OCI-M2 (cell line): ENCODE measurements around the gene EYS.

Source experiments
- DNase-seq: peaks from one replicate; lab custom pipeline; 2025; ENCODE audit not compliant: unreplicated experiment; lab: John Stamatoyannopoulos, UW

The EYS gene

DNA sequence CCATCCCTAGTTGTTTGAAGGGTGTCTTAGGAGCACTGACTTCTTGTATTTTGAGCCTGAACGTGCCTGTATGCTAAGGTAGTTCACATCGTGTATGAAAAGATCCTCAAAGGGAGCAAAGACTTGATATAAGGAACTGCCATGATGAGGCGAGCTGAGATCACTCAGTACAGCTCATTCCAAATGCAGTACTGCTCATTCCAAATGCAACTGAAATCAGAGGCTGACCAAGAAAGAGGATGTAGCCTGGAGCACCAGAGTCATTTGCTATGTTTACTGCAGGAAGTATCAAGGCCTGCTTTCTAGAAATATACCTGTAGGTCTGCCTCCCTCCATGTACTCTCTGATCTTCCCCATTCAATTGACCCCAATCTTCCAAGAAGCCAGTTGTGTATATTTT, 832.2 kb downstream of the EYS start:
- no peak for DNase-seq

DNA sequence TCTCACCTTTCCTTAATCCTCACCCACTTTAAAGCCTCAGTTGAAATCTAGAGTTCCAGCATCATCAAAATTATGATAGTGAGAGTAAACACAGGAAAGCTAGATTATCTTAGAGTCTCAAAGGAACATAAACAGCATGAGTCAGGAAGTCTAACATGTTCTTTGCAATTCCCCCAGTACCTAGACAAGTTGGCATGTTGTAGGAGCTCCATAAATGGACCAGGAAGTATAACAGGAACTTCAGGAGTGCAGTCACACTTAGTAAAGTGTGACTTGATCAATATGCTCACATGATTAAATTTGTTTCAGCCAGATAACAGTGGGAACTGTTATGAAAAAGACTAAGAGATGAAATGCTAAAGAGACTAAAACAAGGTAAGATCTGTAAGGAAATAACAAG, 834.4 kb downstream of the EYS start:
- no peak for DNase-seq

DNA sequence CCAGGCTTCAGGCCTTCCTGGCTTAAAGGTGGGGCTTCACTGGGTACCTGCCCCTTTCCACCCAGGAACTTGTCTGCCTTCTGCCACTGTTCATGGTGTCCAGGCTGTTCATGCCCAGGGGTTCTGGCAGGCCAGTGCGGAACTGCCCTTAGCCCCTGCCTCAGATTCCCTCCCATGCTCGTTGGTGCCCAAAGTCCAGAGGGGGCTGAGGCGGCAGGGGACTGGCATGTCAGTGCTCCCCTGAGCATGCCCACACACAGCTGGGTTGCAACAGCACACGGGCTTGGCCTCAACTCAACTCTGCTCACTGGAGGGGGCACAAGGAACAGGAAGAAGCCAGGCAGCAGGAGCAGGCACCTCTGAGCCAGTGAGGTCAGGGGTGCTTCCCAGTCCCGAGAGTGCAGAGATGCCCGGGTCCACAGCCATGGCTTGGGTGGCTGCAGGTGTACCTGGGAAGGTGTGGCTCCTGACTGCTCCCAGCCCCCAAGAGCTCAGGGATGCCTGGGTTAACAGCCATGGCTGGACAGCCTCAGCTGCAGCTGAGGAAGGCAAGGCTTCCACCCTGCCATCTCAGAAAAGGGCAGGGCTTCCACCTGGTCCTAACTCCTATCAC, 845.9 kb downstream of the EYS start:
- DNase-seq: no peak

DNA sequence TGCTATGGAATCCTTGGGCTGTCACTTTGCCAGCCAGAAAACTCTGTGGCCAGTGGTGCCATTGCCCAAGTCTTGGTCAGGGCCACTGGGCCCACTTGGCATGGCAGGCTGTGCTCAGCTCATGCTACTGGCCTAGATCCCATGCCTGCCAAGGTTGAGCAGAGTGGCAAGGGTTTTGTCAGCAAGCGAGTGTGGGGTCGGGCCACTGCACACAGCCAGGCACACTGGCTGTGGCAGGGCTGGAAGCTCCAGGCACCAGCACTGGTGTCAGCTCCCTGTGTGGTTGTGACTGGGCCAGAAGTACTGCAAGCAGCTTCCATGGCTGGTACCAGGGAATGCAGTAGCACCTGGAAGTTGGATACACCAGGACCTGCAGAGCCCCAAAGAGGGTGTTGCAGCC, 846.8 kb downstream of the EYS start:
- DNase-seq: no peak

DNA sequence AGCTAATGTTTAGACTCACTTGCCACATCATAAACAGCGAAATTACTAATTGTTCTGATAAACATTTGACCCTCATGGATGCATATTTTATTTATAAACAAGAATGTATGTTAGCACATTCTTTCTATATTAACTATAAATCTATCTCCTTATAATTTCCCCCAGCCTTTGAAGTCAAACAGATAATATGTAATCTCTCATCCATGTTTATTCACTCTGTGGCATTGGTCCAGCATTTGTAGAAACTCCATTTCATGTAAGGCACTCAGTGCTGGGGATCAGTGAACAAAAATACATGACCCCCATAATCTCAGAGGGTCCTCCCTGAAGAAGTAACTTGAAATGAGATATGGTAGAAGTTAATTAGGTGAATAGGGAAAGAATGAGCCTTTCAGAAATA, 856.9 kb downstream of the EYS start:
- no peak for DNase-seq

DNA sequence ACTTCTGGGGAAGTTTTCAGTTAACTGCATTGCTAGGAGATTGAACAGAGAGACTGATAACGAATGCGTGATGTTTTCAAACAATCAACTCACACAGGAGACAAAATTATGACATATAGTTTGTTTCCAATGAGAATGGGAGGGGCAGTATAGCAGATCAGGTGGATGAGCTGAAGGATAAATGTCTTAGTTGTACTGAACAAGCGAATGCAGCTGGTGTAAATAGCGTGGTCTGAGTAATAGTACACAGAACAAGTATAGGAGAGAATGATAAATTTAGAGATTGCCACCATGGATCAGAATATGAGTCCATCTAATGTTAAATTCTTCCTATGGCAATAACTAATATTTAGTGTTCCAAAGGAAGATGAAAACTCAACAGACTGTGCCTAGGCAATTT, 858.6 kb downstream of the EYS start:
- no peak for DNase-seq

GRCh38 chr6:64847396-64847795, 859.6 kb downstream of the EYS start:
- no peak for DNase-seq

DNA sequence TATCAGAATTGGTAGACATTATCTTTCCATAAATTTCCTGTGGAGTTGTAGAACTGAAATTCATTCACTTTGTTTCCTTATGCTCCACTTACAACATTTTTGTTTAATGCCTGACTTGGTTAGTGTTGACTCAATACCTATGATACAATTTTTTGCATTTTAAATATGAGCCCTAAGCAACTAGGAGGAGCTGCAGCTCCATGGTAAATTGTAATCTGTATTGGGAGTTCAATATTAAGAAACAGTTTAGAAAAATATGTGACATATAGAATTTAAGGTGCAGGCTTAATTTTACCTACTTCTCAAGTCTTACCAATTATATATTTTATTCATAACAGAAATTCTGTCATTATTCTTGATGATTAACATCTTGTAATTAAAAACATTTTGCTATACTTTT, 868.3 kb downstream of the EYS start:
- no peak for DNase-seq

DNA sequence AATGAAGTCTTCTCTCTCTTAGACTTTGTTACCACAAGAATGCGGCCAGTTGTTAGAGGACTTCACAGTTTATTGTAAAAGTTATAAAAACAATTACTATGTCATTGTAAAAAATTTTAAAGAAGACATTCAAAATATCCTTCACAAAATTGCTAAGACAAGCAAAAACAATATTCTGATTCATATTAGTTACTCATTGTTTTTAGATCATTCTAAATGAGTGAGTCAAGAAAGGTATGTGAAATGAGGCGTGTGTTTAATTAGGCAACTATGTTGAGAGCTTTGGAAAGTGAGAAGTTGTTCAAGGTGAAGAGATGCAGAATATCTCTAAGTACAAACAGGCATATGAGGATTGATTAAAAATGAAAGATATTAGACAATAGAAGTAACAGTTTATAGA, 875.3 kb downstream of the EYS start:
- DNase-seq: no peak

- no peak for DNase-seq
Observed at GRCh38 chr6:64817525-64817924, 889.5 kb downstream of the EYS start.

GRCh38 chr6:64815718-64816117, 891.3 kb downstream of the EYS start:
- no peak for DNase-seq

- no peak for DNase-seq
Observed at GRCh38 chr6:64812138-64812537, 894.9 kb downstream of the EYS start.

GRCh38 chr6:64811119-64811518, 895.9 kb downstream of the EYS start:
- no peak for DNase-seq

DNA sequence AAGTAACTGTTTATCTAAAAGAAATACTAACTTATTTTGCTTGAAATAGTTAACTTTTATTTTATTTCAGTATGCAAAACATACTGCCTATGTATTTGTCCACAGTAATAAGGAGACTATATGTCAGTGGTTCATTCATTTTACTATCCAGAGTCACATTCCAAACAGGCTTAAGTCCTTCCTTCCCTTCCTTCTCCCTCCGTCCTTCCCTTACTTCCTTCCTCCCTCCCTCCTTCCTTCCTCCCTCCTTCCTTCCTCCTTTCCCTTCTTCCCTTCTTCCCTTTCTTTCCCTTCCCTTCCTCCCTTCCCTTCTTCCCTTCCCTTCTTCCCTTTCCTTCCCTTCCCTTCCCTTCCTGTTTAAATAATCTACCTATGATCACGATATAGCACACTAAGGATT, 899.2 kb downstream of the EYS start:
- DNase-seq: no peak

GRCh38 chr6:64803470-64804166, 903.4 kb downstream of the EYS start:
- DNase-seq: no peak

DNA sequence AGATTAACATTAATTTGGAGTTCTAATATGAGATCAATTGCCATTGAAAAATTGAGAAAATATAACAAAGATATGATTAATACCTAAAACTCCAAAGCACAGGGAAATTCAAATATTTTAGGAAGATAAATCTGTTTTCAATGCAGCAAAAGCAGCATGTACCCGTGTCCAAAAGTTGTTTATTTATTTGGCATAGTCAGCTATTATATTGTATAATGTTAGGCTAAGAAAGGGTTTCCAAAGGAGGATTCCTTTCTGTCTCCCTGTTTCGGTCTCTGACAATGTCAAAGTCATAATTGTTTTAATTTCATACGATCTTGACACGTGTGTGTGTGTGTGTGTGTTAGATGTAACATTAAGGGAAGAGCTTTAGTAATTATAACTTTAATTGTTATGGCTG, 914.5 kb downstream of the EYS start:
- DNase-seq: no peak

- DNase-seq: no peak
Observed at GRCh38 chr6:64789476-64789875, 917.5 kb downstream of the EYS start.

- DNase-seq: no peak
Observed at GRCh38 chr6:64786736-64787135, 920.3 kb downstream of the EYS start.

DNA sequence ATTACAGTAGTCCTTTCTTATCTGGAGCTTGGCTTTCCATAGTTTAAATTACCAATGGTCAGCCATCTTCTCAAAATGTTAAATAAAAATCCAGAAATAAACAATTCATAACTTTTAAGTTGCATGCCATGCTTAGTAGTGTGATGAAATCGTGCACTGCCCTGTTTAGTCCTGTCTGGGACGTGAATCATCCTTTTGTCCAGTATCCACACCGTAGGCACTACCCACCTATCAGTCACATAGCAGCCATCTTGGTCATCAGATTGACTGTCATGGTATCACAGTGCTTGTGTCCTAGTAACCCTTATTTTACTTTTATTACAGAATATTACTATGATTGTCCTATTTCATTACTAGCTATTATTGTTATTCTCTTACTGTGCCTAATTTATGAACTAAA, 924.1 kb downstream of the EYS start:
- no peak for DNase-seq

GRCh38 chr6:64777941-64778785, 928.9 kb downstream of the EYS start:
- DNase-seq: no peak

DNA sequence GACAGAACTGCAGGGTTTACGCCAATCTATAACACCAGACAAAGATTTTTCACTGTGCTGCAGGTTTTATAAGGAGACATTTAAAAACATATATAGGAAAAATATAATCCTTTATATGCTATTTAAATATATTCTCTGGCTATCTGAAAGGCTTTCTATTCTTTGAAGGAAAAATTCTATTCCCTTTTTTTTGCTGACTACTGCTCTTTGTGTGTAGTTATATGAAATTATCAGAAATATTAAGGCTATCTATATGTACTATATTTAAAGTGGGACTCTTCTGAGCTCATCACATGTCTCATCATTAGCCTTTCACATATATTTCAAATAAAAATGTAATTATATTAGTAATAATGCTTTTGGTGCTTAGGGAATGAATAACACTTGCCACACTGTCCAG, 930.7 kb downstream of the EYS start:
- DNase-seq: no peak

GRCh38 chr6:64774881-64775280, 932.1 kb downstream of the EYS start:
- no peak for DNase-seq
